ENCODE measurements around the gene AGR2. TPM values are rescaled to one million over a fixed set of nuclear protein-coding genes. Genes with fewer than 3 reads are reported as not detected.

The AGR2 gene
- total and polyA plus RNA-seq, 7 donors: 0.07 to 0.20 (median 0.17) TPM; not detected in 4

DNA sequence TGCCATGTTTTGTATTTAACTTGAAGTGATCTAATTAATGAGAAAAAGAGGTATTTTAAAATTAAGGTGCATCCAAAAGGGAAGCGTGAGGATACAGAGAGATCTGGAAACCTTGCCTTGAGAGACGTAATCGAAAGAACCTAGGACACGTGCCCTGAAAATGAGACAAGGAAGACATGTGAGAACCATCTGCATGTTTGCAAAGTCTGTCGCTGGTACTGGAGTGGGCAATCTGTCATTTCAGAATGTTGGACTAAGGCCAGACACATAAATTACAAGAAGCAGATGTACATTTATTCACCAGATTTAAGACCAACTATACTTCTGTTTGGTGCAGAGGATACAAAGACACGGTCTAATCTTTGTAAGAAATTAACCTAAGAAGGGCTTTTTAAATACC is 9.2 kb downstream of the AGR2 start:
- DNase-seq: no peak
- no peaks in the 10 kb centered on the region for H3K9me3 ChIP-seq
- intact Hi-C loops (cut with DNase I): no loop called here
- H3K36me3 ChIP-seq (ENCODE audit: insufficient read depth in 1 of 2, low read depth in 1 of 2): no peaks in the 10 kb centered on the region
- 27 to 35% (median 31%) methylated on average over 6 of the region's 6 CpGs for WGBS, 3 donors
- no peak overlapping the region for H3K4me3 ChIP-seq
- no peaks in the 10 kb centered on the region for H3K4me1 ChIP-seq
- no peak overlapping the region for H3K27ac ChIP-seq
- ATAC-seq: no peak
- TF ChIP-seq, protein P1, sequence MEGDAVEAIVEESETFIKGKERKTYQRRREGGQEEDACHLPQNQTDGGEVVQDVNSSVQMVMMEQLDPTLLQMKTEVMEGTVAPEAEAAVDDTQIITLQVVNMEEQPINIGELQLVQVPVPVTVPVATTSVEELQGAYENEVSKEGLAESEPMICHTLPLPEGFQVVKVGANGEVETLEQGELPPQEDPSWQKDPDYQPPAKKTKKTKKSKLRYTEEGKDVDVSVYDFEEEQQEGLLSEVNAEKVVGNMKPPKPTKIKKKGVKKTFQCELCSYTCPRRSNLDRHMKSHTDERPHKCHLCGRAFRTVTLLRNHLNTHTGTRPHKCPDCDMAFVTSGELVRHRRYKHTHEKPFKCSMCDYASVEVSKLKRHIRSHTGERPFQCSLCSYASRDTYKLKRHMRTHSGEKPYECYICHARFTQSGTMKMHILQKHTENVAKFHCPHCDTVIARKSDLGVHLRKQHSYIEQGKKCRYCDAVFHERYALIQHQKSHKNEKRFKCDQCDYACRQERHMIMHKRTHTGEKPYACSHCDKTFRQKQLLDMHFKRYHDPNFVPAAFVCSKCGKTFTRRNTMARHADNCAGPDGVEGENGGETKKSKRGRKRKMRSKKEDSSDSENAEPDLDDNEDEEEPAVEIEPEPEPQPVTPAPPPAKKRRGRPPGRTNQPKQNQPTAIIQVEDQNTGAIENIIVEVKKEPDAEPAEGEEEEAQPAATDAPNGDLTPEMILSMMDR (IDR thresholded peaks at IDR 0.05): no peak
- H3K27me3 ChIP-seq (ENCODE audit: insufficient read depth in 3 of 3, low read length in 2 of 3): no peaks in the 10 kb centered on the region

DNA sequence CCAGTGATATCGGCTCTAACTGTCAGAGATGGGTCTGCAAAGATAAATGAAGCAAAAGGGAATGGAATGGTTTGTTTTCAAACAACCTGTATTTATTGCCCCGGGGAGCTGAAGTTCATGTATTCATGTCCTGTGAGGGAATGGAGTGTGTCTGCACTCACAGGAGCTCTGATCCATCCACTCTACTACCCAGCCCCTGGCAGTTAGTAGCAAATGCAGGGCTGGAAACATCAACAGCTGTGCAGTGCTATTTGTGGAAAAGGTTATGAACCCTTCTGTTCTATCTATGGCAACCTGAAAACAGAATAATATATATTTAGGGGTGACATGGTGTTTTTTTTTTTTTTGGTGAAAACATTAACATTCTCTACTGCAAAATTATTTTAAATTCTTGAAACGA is 9.8 kb downstream of the AGR2 start:
- no peak overlapping the region for H3K27ac ChIP-seq
- no peaks in the 10 kb centered on the region for H3K9me3 ChIP-seq
- TF ChIP-seq, protein P1 (IDR thresholded peaks at IDR 0.05): no peak
- ATAC-seq (no peak), DNase-seq (no peak)
- H3K4me3 ChIP-seq: no peak overlapping the region
- H3K36me3 ChIP-seq (ENCODE audit: insufficient read depth in 1 of 2, low read depth in 1 of 2): no peaks in the 10 kb centered on the region
- intact Hi-C loops (cut with DNase I): no loop called here
- 69 to 76% (median 70%) methylated on average over 3 of the region's 3 CpGs for WGBS, 3 donors
- H3K4me1 ChIP-seq: no peaks in the 10 kb centered on the region
- no peaks in the 10 kb centered on the region for H3K27me3 ChIP-seq (ENCODE audit: insufficient read depth in 3 of 3, low read length in 2 of 3)

DNA sequence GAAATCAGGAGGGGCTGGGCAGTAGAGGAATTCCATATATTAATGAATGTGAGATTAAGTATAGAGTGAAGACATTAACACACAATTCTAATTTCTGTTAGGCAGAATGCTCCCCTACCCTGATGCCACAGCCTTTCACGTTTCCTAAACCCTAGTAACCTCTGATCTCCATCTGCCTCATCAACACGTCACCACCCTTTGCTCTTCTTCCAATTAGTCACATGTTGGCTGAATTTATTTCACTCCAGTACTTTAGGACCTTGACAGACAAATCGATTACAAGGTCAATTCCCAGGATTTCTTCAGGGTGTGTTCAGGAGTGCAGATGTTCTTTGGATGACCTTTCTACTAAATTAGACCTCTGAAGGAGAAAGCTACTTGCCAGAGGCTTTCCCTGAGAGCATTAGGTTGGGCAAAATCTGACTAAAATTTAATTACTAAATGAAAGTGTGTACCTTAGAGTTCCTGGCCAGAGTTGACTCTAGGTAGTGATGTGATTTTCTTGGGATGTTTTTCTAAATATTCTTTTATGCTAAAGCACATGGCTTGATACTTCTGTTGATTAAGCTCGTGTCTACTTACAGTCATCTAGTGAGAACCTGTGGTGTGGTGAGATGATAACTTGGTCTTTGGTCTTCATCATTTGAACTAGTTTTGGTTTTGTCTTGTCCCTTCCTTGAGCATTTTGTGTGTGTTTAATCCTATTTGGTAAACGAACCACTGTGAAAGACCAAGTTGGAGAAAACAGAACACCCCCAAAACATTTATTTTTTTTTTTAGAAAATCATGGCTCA is 12.7 kb downstream of the AGR2 start:
- no peak for DNase-seq
- Histone ChIP-seq H3K4me3 (no peak overlapping the region), H3K27ac (no peak overlapping the region), H3K4me1 (no peaks in the 10 kb centered on the region), H3K36me3 (ENCODE audit: insufficient read depth in 1 of 2, low read depth in 1 of 2) (no peaks in the 10 kb centered on the region), H3K9me3 (no peaks in the 10 kb centered on the region), H3K27me3 (ENCODE audit: insufficient read depth in 3 of 3, low read length in 2 of 3) (no peaks in the 10 kb centered on the region)
- intact Hi-C loops (cut with DNase I): no loop called here
- 41 to 65% (median 56%) methylated on average over 5 of the region's 5 CpGs for WGBS, 3 donors
- no peak for ATAC-seq
- TF ChIP-seq, protein P1 (IDR thresholded peaks at IDR 0.05): no peak

DNA sequence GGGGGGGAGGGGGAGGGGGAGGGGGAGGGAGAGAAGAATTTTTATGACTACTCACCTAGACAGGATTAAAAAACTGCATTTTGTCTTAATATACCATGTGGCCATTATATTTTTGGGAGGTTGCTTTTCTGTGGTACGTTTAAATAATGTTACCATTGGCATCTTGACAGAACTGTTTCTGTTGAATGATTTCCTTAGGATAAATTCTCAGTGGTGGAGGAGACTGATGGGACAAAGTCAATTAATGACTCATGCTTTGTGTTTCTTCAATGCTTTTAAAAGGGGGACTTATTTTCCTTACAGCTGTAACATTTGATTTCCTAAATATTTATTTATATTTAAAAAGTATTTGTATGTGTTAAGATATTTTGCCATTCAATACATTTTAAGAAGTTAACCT is 13.7 kb downstream of the AGR2 start:
- TF ChIP-seq, protein P1 (IDR thresholded peaks at IDR 0.05): no peak
- 25 to 45% (median 28%) methylated on average over 1 of the region's 1 CpG for WGBS, 3 donors
- Histone ChIP-seq H3K36me3 (ENCODE audit: insufficient read depth in 1 of 2, low read depth in 1 of 2) (no peaks in the 10 kb centered on the region), H3K9me3 (no peaks in the 10 kb centered on the region), H3K27me3 (ENCODE audit: insufficient read depth in 3 of 3, low read length in 2 of 3) (no peaks in the 10 kb centered on the region), H3K4me3 (no peak overlapping the region), H3K27ac (no peak overlapping the region), H3K4me1 (no peaks in the 10 kb centered on the region)
- intact Hi-C loops (cut with DNase I): no loop called here
- no peak for ATAC-seq
- DNase-seq: no peak

DNA sequence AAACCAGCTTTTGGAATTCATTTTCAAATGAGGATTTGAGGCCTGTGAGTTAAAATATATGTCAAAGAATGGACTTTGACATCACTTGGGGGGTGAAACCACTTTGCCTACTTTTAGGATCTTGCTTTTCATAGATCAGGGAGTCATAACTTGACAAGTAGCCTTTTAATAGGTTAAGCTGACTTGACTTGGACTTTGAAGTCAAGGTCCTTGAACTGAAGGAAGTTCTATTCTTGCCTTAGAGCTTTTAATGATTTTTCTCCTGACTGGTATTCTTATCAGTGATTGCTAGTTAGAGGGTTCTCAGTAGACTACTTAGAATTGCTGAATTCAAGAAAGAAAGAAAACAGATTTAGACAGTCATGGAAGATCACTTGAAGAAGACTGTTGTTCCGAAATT is 17.7 kb downstream of the AGR2 start:
- TF ChIP-seq, protein P1 (IDR thresholded peaks at IDR 0.05): no peak
- 88 to 94% (median 93%) methylated on average over 1 of the region's 1 CpG for WGBS, 3 donors
- Histone ChIP-seq H3K27me3 (ENCODE audit: insufficient read depth in 3 of 3, low read length in 2 of 3) (no peaks in the 10 kb centered on the region), H3K9me3 (no peaks in the 10 kb centered on the region), H3K36me3 (ENCODE audit: insufficient read depth in 1 of 2, low read depth in 1 of 2) (no peaks in the 10 kb centered on the region), H3K4me1 (no peaks in the 10 kb centered on the region), H3K27ac (no peak overlapping the region), H3K4me3 (no peak overlapping the region)
- intact Hi-C loops (cut with DNase I): no loop called here
- DNase-seq: no peak
- ATAC-seq: no peak
